GM12872 (cell line): Measurements from ENCODE around the gene MTHFD1L.

Experiments used
- TF ChIP-seq, protein P1 (sequence below): IDR thresholded peaks from 3 replicates; pipeline ENCODE4 v1.5.1; 2011; ENCODE audit warnings: low read depth, mild to moderate bottlenecking, low read length, moderate library complexity; ENCODE audit not compliant: insufficient read depth

MTHFD1L gene

GRCh38 chr6:150999107-150999506 lies 133.6 kb downstream of the MTHFD1L start:
- TF ChIP-seq, protein P1, sequence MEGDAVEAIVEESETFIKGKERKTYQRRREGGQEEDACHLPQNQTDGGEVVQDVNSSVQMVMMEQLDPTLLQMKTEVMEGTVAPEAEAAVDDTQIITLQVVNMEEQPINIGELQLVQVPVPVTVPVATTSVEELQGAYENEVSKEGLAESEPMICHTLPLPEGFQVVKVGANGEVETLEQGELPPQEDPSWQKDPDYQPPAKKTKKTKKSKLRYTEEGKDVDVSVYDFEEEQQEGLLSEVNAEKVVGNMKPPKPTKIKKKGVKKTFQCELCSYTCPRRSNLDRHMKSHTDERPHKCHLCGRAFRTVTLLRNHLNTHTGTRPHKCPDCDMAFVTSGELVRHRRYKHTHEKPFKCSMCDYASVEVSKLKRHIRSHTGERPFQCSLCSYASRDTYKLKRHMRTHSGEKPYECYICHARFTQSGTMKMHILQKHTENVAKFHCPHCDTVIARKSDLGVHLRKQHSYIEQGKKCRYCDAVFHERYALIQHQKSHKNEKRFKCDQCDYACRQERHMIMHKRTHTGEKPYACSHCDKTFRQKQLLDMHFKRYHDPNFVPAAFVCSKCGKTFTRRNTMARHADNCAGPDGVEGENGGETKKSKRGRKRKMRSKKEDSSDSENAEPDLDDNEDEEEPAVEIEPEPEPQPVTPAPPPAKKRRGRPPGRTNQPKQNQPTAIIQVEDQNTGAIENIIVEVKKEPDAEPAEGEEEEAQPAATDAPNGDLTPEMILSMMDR = no peak

DNA sequence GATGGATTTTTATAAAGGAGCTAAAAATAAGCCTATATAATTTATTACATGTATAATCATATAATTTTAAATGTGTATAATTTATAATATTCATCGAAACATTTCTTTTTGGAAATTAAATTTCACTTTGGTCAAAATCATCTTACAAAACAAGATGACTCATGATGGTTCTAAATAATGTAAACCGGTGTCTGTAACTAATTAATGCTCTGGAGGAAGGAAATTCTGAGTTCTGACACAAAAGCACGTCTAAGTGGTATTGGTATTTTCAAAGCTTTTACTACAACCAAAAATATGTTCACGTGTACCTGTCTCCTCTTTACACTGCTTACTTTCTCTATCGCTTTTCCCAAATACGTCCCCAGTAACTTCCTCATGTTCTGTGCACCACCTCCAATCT lies 134.1 kb downstream of the MTHFD1L start:
- TF ChIP-seq, protein P1 = no peak

DNA sequence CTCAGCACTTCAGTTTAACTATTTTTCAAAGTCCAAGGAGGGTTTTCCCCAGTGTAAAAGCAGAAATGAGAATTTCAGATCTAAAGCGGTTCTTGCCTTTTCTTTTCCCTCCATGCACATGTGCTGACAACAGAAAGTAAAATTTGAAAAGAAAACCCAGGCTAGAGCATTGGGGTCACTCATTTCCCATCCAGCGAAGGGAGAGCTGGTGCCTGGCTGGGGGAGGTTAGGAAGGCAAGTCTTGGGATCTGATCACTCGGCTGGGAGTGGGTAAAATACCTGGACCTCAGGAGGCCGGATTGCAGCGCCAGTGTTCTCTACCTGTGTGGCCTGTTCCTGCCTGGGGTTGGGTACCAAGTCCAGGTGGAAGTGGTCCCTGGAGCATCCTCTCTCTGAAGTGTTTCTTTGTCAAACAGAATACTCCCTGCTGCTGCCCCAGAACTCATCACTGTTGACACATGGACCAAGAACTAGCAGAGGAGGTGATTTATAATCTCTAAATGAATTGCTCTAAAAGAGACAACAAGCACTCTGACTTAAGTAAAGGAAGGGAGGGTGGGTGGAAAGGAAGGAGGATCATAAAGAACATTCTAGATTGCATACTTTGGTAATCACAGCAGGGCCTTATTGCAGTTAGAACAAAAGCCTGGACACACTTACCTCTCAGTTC lies 136.0 kb downstream of the MTHFD1L start:
- TF ChIP-seq, protein P1 = no peak

GRCh38 chr6:151002057-151002450 lies 136.6 kb downstream of the MTHFD1L start:
- TF ChIP-seq, protein P1 = no peak

DNA sequence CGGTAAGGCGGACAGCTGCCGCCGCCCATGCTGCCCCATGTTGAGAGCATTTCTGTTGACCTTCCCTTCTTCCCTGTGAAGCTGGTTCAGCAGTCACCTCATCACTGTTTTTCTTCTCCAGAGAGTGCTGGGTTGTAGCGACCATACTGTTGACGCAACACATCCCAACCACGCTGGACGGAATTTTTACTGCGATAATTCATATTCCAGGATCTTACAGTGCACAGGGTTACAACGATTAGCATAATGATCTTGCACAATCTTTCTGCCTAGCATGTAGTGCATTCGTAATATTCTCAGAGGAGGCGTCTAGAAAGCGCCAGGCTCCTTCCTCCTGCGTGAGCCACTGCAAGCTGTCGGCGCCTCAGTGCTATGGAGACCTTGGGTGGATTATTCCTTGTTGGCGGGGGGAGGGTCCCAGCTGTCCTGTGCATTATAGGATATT lies 137.0 kb downstream of the MTHFD1L start:
- TF ChIP-seq, protein P1 = no peak

DNA sequence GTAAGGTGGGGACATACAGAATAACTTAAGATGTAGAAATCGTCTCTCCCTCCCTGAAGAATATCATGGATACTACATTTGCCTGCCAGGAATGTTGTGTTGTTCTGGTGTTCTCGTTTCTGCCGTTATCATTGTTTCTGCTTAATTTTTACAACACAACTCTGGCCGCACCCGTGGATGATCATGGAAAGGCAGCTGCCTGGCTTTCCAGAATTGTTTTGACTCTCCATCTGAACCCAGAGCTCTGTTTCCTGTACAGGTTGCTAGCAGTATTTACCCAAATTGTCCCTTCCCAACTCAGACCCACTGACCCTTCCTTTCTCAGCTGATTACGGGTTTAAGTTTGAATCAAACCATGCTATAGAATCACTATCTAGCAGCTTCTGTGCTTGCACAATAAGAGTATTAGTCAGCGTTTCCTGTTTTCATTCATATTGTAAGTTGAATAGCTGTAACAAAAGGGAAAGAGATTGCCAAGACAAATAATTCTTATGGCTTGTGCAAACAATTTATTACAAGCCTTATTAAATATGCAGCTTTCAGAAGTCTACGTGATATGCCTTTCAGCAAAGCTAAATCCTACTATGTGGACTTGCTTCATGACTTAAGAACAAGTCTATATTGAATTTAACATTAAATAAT lies 139.0 kb downstream of the MTHFD1L start:
- TF ChIP-seq, protein P1 = no peak

- TF ChIP-seq, protein P1 = no peak
These were observed 139.7 kb downstream of the MTHFD1L start for GRCh38 chr6:151005164-151005563.
